IPS DF 6.9 (cell line): Measurements from ENCODE around the gene KCNQ4.

ENCODE experiments used
- DNase-seq: peaks from one replicate; pipeline ENCODE4 v3.0.0-alpha.2; 2013; ENCODE audit warnings: low read depth, low spot score
- H3K27ac ChIP-seq: one replicate; pipeline ENCODE4 v1.5.1; 2013; ENCODE audit warnings: low read length, control low read depth
- H3K27me3 ChIP-seq: 2 replicates; pipeline ENCODE4 v1.6.1; 2013; ENCODE audit warnings: mild to moderate bottlenecking, low read length; ENCODE audit not compliant: control insufficient read depth, insufficient read depth
- H3K36me3 ChIP-seq: 2 replicates; pipeline ENCODE4 v1.6.1; 2013; ENCODE audit warnings: low read length; ENCODE audit not compliant: control insufficient read depth, insufficient read depth
- H3K4me1 ChIP-seq: 2 replicates; pipeline ENCODE4 v1.6.1; 2013; ENCODE audit warnings: low read length; ENCODE audit not compliant: control insufficient read depth, insufficient read depth
- H3K4me3 ChIP-seq: 2 replicates; pipeline ENCODE4 v1.5.1; 2013; ENCODE audit warnings: mild to moderate bottlenecking, low read length
- H3K9me3 ChIP-seq: 2 replicates; pipeline ENCODE4 v1.6.1; 2013; ENCODE audit warnings: low read length, inconsistent platforms; ENCODE audit not compliant: control insufficient read depth, insufficient read depth
- WGBS: extraction: QIAGEN DNeasy Blood & Tissue Kit; methylation state at CpG from one replicate; pipeline ENCODE4 v1.1.7; 2013; ENCODE audit warnings: mixed read lengths, missing lambda C conversion rate; ENCODE audit not compliant: insufficient read length, insufficient coverage; 5-methylcytosine and 5-hydroxymethylcytosine counted together

The KCNQ4 gene

GRCh38 chr1:40743860-40744259 is 39.7 kb upstream of the KCNQ4 start:
- Histone ChIP-seq H3K4me3 (no peak overlapping the region), H3K27me3 (no peaks in the 10 kb centered on the region), H3K27ac (no peak overlapping the region), H3K36me3 (peaks cover 9% of the 10 kb centered on the region; the same call in 1 of the 2 replicates), H3K9me3 (no peaks in the 10 kb centered on the region), H3K4me1 (no peaks in the 10 kb centered on the region)
- DNase-seq: no peak
- no CpG with 5 or more reads among the region's 3 CpGs for WGBS

GRCh38 chr1:40745176-40745575 is 38.4 kb upstream of the KCNQ4 start:
- no CpG with 5 or more reads among the region's 1 CpG for whole genome bisulfite sequencing
- Histone ChIP-seq H3K27ac (no peak overlapping the region), H3K9me3 (no peaks in the 10 kb centered on the region), H3K27me3 (no peaks in the 10 kb centered on the region), H3K36me3 (peaks cover 9% of the 10 kb centered on the region; the same call in 1 of the 2 replicates), H3K4me3 (no peak overlapping the region), H3K4me1 (no peaks in the 10 kb centered on the region)
- no peak for DNase-seq

GRCh38 chr1:40746344-40747090 is 37.1 kb upstream of the KCNQ4 start:
- no peak for DNase-seq
- WGBS: no CpG with 5 or more reads among the region's 2 CpGs
- Histone ChIP-seq H3K27ac (no peak overlapping the region), H3K27me3 (no peaks in the 10 kb centered on the region), H3K4me3 (no peak overlapping the region), H3K9me3 (no peaks in the 10 kb centered on the region), H3K36me3 (peaks cover 9% of the 10 kb centered on the region; the same call in 1 of the 2 replicates), H3K4me1 (no peaks in the 10 kb centered on the region)

- no peaks in the 10 kb centered on the region for H3K9me3 ChIP-seq
Measured at GRCh38 chr1:40748841-40749718, 34.5 kb upstream of the KCNQ4 start.

GRCh38 chr1:40749817-40750216 is 33.8 kb upstream of the KCNQ4 start:
- no peak overlapping the region for H3K27ac ChIP-seq
- WGBS: no CpG with 5 or more reads among the region's 3 CpGs
- no peak overlapping the region for H3K4me3 ChIP-seq
- no peaks in the 10 kb centered on the region for H3K27me3 ChIP-seq
- no peak for DNase-seq
- no peaks in the 10 kb centered on the region for H3K9me3 ChIP-seq
- H3K4me1 ChIP-seq: no peaks in the 10 kb centered on the region
- H3K36me3 ChIP-seq: peaks cover 8% of the 10 kb centered on the region; the same call in 1 of the 2 replicates

More at GRCh38 chr1:40748841-40749718, 34.5 kb upstream of the KCNQ4 start:
- H3K27me3 ChIP-seq: no peaks in the 10 kb centered on the region
- peaks cover 5% of the 10 kb centered on the region; the same call in 1 of the 2 replicates for H3K36me3 ChIP-seq
- no peak overlapping the region for H3K27ac ChIP-seq
- DNase-seq: no peak
- no peak overlapping the region for H3K4me3 ChIP-seq
- no CpG with 5 or more reads among the region's 5 CpGs for whole genome bisulfite sequencing
- no peaks in the 10 kb centered on the region for H3K4me1 ChIP-seq

- peaks cover 12% of the 10 kb centered on the region; the same call in 1 of the 2 replicates for H3K36me3 ChIP-seq
- no peaks in the 10 kb centered on the region for H3K27me3 ChIP-seq
- DNase-seq: no peak
- H3K4me3 ChIP-seq: no peak overlapping the region
- no CpG with 5 or more reads among the region's 2 CpGs for WGBS
- H3K27ac ChIP-seq: no peak overlapping the region
- no peaks in the 10 kb centered on the region for H3K4me1 ChIP-seq
- no peaks in the 10 kb centered on the region for H3K9me3 ChIP-seq
Measured at GRCh38 chr1:40750451-40750908, 33.1 kb upstream of the KCNQ4 start.

- Histone ChIP-seq H3K27me3 (no peaks in the 10 kb centered on the region), H3K4me3 (no peak overlapping the region), H3K4me1 (no peaks in the 10 kb centered on the region), H3K9me3 (no peaks in the 10 kb centered on the region), H3K36me3 (peaks cover 14% of the 10 kb centered on the region; the same call in 1 of the 2 replicates), H3K27ac (no peak overlapping the region)
- DNase-seq: no peak
- WGBS: no CpG with 5 or more reads among the region's 4 CpGs
Measured at GRCh38 chr1:40751802-40752201, 31.8 kb upstream of the KCNQ4 start.

GRCh38 chr1:40753142-40753882 is 30.3 kb upstream of the KCNQ4 start:
- H3K27me3 ChIP-seq: no peaks in the 10 kb centered on the region
- H3K36me3 ChIP-seq: peaks cover 23% of the 10 kb centered on the region
- no peaks in the 10 kb centered on the region for H3K9me3 ChIP-seq
- H3K4me1 ChIP-seq: no peaks in the 10 kb centered on the region
- no peak overlapping the region for H3K4me3 ChIP-seq
- WGBS: no CpG with 5 or more reads among the region's 8 CpGs
- no peak overlapping the region for H3K27ac ChIP-seq
- no peak for DNase-seq

GRCh38 chr1:40754201-40754600 is 29.4 kb upstream of the KCNQ4 start:
- no peaks in the 10 kb centered on the region for H3K27me3 ChIP-seq
- no peak overlapping the region for H3K4me3 ChIP-seq
- WGBS: no CpG with 5 or more reads among the region's 8 CpGs
- no peaks in the 10 kb centered on the region for H3K9me3 ChIP-seq
- H3K27ac ChIP-seq: no peak overlapping the region
- H3K36me3 ChIP-seq: peaks cover 31% of the 10 kb centered on the region
- no peaks in the 10 kb centered on the region for H3K4me1 ChIP-seq
- DNase-seq: no peak

- Histone ChIP-seq H3K4me3 (no peak overlapping the region), H3K36me3 (peaks cover 30% of the 10 kb centered on the region), H3K27me3 (no peaks in the 10 kb centered on the region), H3K9me3 (no peaks in the 10 kb centered on the region), H3K4me1 (no peaks in the 10 kb centered on the region), H3K27ac (no peak overlapping the region)
- no CpG with 5 or more reads among the region's 4 CpGs for WGBS
- no peak for DNase-seq
Measured at GRCh38 chr1:40755067-40755466, 28.5 kb upstream of the KCNQ4 start.
